IMR-90 (cell line): ENCODE data around the gene MB. TPM values are rescaled to one million over a fixed set of nuclear protein-coding genes. Genes with fewer than 3 reads are reported as not detected.

Experiments used
- ATAC-seq: fragments of 200-7000 bp; cut with Tn5 transposase; 2 replicates; pipeline ENCODE4 v1.9.1; 2020; ENCODE audit warnings: low read depth, mild to moderate bottlenecking, moderate library complexity
- BruUV-seq: library from RNA; stranded (reverse); fragments of 400-500 nt; replicated peaks from 2 replicates; lab custom pipeline; 2021; lab: Mats Ljungman, UMichigan
- CTCF ChIA-PET: fragments of 300-600 bp; formaldehyde crosslinking; extraction: SDS; loops from one replicate; lab custom pipeline; 2021; ENCODE audit warnings: antibody characterized with exemption; lab: Yijun Ruan, JAX
- POLR2A ChIA-PET: fragments of 300-600 bp; sonication (Branson Sonifier 250); formaldehyde crosslinking; loops from one replicate; lab custom pipeline; 2022; ENCODE audit warnings: antibody characterized with exemption; ENCODE audit not compliant: unreplicated experiment; lab: Charles Lee
- DNase-seq: peaks from one replicate; pipeline ENCODE4 v3.0.0; 2013
- H2AFZ ChIP-seq: replicated peaks from 2 replicates; pipeline ENCODE3; 2013; ENCODE audit warnings: low read length, mild to moderate bottlenecking; ENCODE audit not compliant: poor library complexity
- H2AK5ac ChIP-seq: 2 replicates; pipeline ENCODE4 v1.6.1; 2013; ENCODE audit warnings: low read depth, low read length, inconsistent platforms
- H2AK9ac ChIP-seq: replicated peaks from 2 replicates; pipeline ENCODE3; 2013; ENCODE audit warnings: mild to moderate bottlenecking, low read depth, low read length, moderate library complexity; ENCODE audit not compliant: poor library complexity
- H2BK120ac ChIP-seq: 2 replicates; pipeline ENCODE4 v1.6.1; 2013; ENCODE audit warnings: low read depth, low read length, inconsistent platforms
- H2BK15ac ChIP-seq: 3 replicates; pipeline ENCODE4 v1.6.1; 2013; ENCODE audit warnings: low read depth, low read length, inconsistent platforms
- H2BK20ac ChIP-seq: 2 replicates; pipeline ENCODE4 v1.6.1; 2013; ENCODE audit warnings: low read depth, mild to moderate bottlenecking, inconsistent platforms, low read length, moderate library complexity
- H2BK5ac ChIP-seq: 2 replicates; pipeline ENCODE4 v1.6.1; 2013; ENCODE audit warnings: mild to moderate bottlenecking, low read depth, low read length, inconsistent platforms; ENCODE audit not compliant: poor library complexity, severe bottlenecking
- H3K14ac ChIP-seq: replicated peaks from 2 replicates; pipeline ENCODE4 v1.6.1; 2013; ENCODE audit warnings: low read depth, low read length, inconsistent platforms
- H3K18ac ChIP-seq: 2 replicates; pipeline ENCODE4 v1.6.1; 2013; ENCODE audit warnings: low read depth, low read length, control low read depth
- H3K23ac ChIP-seq: 2 replicates; pipeline ENCODE4 v1.6.1; 2013; ENCODE audit warnings: low read depth, low read length, inconsistent platforms
- H3K27ac ChIP-seq: 2 replicates; pipeline ENCODE4 v1.5.1; 2013; ENCODE audit warnings: mild to moderate bottlenecking, control low read depth, low read length; ENCODE audit not compliant: insufficient read depth
- H3K27me3 ChIP-seq: 2 replicates; pipeline ENCODE4 v1.6.1; 2013; ENCODE audit warnings: low read length; ENCODE audit not compliant: control insufficient read depth, insufficient read depth
- H3K36me3 ChIP-seq: 2 replicates; pipeline ENCODE4 v1.6.1; 2013; ENCODE audit warnings: low read length, mixed read lengths; ENCODE audit not compliant: control insufficient read depth, insufficient read depth
- H3K4ac ChIP-seq: 2 replicates; pipeline ENCODE4 v1.6.1; 2013; ENCODE audit warnings: low read depth, low read length, inconsistent platforms
- H3K4me1 ChIP-seq: 2 replicates; pipeline ENCODE4 v1.6.1; 2013; ENCODE audit warnings: low read length, mixed read lengths; ENCODE audit not compliant: control insufficient read depth, insufficient read depth
- H3K4me2 ChIP-seq: 2 replicates; pipeline ENCODE4 v1.6.1; 2013; ENCODE audit warnings: low read depth, mild to moderate bottlenecking, control low read depth, low read length, moderate library complexity
- H3K4me3 ChIP-seq: 2 replicates; pipeline ENCODE4 v1.5.1; 2013; ENCODE audit warnings: low read depth, mild to moderate bottlenecking, control low read depth, low read length, moderate library complexity; ENCODE audit not compliant: insufficient read depth
- H3K56ac ChIP-seq: 2 replicates; pipeline ENCODE4 v1.6.1; 2013; ENCODE audit warnings: low read length, inconsistent platforms; ENCODE audit not compliant: insufficient read depth; ENCODE audit errors: extremely low read depth
- H3K79me1 ChIP-seq, 2 experiments: 2 replicates each; pipeline ENCODE4 v1.6.1; 2013; ENCODE audit warnings: low read length in 2 of 2, inconsistent platforms in 1 of 2, low read depth in 1 of 2
- H3K9ac ChIP-seq: 2 replicates; pipeline ENCODE4 v1.6.1; 2013; ENCODE audit warnings: low read depth, low read length, control low read depth
- H3K9me1 ChIP-seq: 2 replicates; pipeline ENCODE4 v1.6.1; 2013; ENCODE audit warnings: low read length, inconsistent platforms; ENCODE audit not compliant: insufficient read depth
- H3K9me3 ChIP-seq: 2 replicates; pipeline ENCODE4 v1.6.1; 2013; ENCODE audit warnings: low read length; ENCODE audit not compliant: control insufficient read depth, insufficient read depth
- H4K20me1 ChIP-seq: 2 replicates; pipeline ENCODE4 v1.6.1; 2013; ENCODE audit warnings: low read length, inconsistent platforms; ENCODE audit not compliant: insufficient read depth
- H4K5ac ChIP-seq: 2 replicates; pipeline ENCODE4 v1.6.1; 2013; ENCODE audit warnings: mild to moderate bottlenecking, low read depth, low read length, control low read depth
- H4K8ac ChIP-seq, 2 experiments: 2 replicates each; pipeline ENCODE4 v1.6.1; 2013; ENCODE audit warnings: low read depth in 2 of 2, low read length in 2 of 2, control low read depth in 1 of 2, inconsistent platforms in 1 of 2
- H4K91ac ChIP-seq: 2 replicates; pipeline ENCODE4 v1.6.1; 2013; ENCODE audit warnings: low read depth, low read length, inconsistent platforms; ENCODE audit not compliant: insufficient read depth
- BHLHE40 ChIP-seq: fragments of 150-350 bp; IDR thresholded peaks from 2 replicates; pipeline ENCODE4 v1.6.1; 2016; ENCODE audit warnings: mild to moderate bottlenecking, low read depth, low read length
- CEBPB ChIP-seq: IDR thresholded peaks from 2 replicates; pipeline ENCODE4 v1.6.1; 2012; ENCODE audit warnings: low read depth, low read length, improper control_type of control experiment
- CHD1 ChIP-seq: IDR thresholded peaks from 2 replicates; pipeline ENCODE4 v1.6.1; 2012; ENCODE audit warnings: low read depth, low read length, improper control_type of control experiment
- FOS ChIP-seq: fragments of 150-350 bp; IDR thresholded peaks from 2 replicates; pipeline ENCODE4 v1.6.1; 2016; ENCODE audit warnings: low read depth, low read length
- MAZ ChIP-seq: IDR thresholded peaks from 2 replicates; pipeline ENCODE4 v1.6.1; 2012; ENCODE audit warnings: low read depth, mild to moderate bottlenecking, low read length, improper control_type of control experiment, moderate library complexity, borderline replicate concordance
- MXI1 ChIP-seq: IDR thresholded peaks from 2 replicates; pipeline ENCODE4 v1.6.1; 2012; ENCODE audit warnings: low read depth, mild to moderate bottlenecking, low read length, moderate library complexity, borderline replicate concordance
- NFE2L2 ChIP-seq: fragments of 150-350 bp; IDR thresholded peaks from 2 replicates; pipeline ENCODE4 v1.6.1; 2016; ENCODE audit warnings: low read depth, mild to moderate bottlenecking, low read length
- POLR2A ChIP-seq: IDR thresholded peaks from 2 replicates; pipeline ENCODE4 v1.6.1; 2012; ENCODE audit warnings: mild to moderate bottlenecking, low read depth, low read length
- RCOR1 ChIP-seq: IDR thresholded peaks from 2 replicates; pipeline ENCODE4 v1.6.1; 2012; ENCODE audit warnings: mild to moderate bottlenecking, low read length, improper control_type of control experiment; ENCODE audit not compliant: insufficient replicate concordance
- RFX5 ChIP-seq: IDR thresholded peaks from 2 replicates; pipeline ENCODE4 v1.8.0; 2012; ENCODE audit warnings: low read depth, mild to moderate bottlenecking, low read length, moderate library complexity
- SMC3 ChIP-seq: fragments of 150-350 bp; IDR thresholded peaks from 2 replicates; pipeline ENCODE4 v1.6.1; 2016; ENCODE audit warnings: low read depth, mild to moderate bottlenecking, antibody characterized with exemption, low read length, moderate library complexity
- WGBS, 2 experiments: methylation state at CpG; one replicate each; pipeline versions ENCODE4 v1.1.5 to v1.1.7; 2013; ENCODE audit warnings: missing lambda C conversion rate in 2 of 2; ENCODE audit not compliant: insufficient read length in 1 of 2; ENCODE audit errors: extremely low coverage in 2 of 2; 5-methylcytosine and 5-hydroxymethylcytosine counted together
- dilution Hi-C: fragments of 300-500 bp; cut with HindIII; formaldehyde crosslinking; loops from one replicate; pipeline ENCODE4 v1.14.3; 2018; ENCODE audit warnings: low sequenced_read_pairs; ENCODE audit not compliant: unreplicated experiment
- in situ Hi-C: fragments of 300-500 bp; cut with MboI; formaldehyde crosslinking; loops from 3 replicates; pipeline ENCODE4 v1.14.3; 2019; ENCODE audit warnings: low sequenced_read_pairs, inconsistent platforms, mixed read lengths
- intact Hi-C: fragments of 100-400 bp; cut with micrococcal nuclease; formaldehyde crosslinking; loops from 2 replicates; pipeline ENCODE4 v1.10.0; 2022
- polyA plus RNA-seq, 3 experiments: library from polyadenylated mRNA; depleted of rRNA; stranded (reverse); fragments of >200 nt; gene quantifications; 2 replicates each; pipeline ENCODE4 v1.2.3, GENCODE V29; 2012; ENCODE audit warnings: low replicate concordance in 1 of 3
- total RNA-seq: library from RNA; depleted of rRNA; stranded (reverse); fragments of >200 nt; gene quantifications from 2 replicates; pipeline ENCODE4 v1.2.3, GENCODE V29; 2012
- TF ChIP-seq, protein P1 (sequence below): fragments of 150-350 bp; IDR thresholded peaks from 2 replicates; pipeline ENCODE4 v1.6.1; 2017; ENCODE audit warnings: mild to moderate bottlenecking, antibody characterized with exemption, low read length, low read depth
- TF ChIP-seq, protein P2 (sequence below): conservative IDR thresholded peaks from 2 replicates; pipeline ENCODE4 v1.5.1; 2012; ENCODE audit warnings: mild to moderate bottlenecking, low read depth, low read length, improper control_type of control experiment
- TF ChIP-seq, protein P3 (sequence below): fragments of 150-350 bp; IDR thresholded peaks from 2 replicates; pipeline ENCODE4 v1.6.1; 2016; ENCODE audit warnings: low read depth, mild to moderate bottlenecking, low read length, moderate library complexity, borderline replicate concordance

MB gene
- total and polyA plus RNA-seq, 2 of the 4 experiments (the other 2 are of a cell fraction), result not detected

DNA sequence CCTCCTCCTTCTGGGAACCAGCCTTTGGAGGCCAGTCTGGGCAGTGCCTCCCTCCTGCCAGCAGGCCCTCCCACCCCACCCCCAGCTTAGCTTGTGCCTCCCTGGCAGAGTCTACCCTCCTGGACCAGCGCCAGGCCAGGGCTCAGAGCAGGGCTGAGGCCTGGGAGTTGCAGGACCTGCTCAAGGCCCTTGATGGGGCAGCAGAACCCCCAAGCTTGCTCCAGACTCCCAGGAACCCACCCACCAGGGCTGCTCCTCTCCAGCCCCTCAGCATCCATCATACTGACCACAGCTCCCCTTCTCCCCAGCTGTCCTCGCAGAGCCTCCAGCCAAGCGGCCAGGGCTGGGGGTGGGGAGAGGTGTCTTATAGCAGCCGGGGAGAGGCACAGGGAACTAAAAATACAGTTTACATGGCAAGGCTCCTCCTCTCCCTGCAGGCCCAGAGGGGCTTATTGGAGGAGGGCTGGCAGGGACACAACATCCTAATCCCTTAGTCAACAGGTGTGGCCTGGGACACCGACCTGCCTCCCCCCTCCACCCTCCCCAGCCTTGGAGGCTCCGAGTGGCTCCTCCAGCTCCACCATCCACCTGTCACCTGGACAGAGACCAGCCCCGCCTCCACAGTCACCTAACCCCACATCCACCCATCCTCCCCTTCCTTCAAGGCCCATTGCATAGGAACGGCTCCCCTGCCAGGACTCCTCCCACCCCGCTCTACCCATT, 5.2 kb upstream of the MB start:
- TF ChIP-seq FOS, result no peak
- TF ChIP-seq, protein P1, sequence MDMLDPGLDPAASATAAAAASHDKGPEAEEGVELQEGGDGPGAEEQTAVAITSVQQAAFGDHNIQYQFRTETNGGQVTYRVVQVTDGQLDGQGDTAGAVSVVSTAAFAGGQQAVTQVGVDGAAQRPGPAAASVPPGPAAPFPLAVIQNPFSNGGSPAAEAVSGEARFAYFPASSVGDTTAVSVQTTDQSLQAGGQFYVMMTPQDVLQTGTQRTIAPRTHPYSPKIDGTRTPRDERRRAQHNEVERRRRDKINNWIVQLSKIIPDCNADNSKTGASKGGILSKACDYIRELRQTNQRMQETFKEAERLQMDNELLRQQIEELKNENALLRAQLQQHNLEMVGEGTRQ, result no peak
- TF ChIP-seq POLR2A, result no peak
- TF ChIP-seq CHD1, result no peak
- no peak for TF ChIP-seq NFE2L2
- TF ChIP-seq RFX5, result no peak
- TF ChIP-seq, protein P2, sequence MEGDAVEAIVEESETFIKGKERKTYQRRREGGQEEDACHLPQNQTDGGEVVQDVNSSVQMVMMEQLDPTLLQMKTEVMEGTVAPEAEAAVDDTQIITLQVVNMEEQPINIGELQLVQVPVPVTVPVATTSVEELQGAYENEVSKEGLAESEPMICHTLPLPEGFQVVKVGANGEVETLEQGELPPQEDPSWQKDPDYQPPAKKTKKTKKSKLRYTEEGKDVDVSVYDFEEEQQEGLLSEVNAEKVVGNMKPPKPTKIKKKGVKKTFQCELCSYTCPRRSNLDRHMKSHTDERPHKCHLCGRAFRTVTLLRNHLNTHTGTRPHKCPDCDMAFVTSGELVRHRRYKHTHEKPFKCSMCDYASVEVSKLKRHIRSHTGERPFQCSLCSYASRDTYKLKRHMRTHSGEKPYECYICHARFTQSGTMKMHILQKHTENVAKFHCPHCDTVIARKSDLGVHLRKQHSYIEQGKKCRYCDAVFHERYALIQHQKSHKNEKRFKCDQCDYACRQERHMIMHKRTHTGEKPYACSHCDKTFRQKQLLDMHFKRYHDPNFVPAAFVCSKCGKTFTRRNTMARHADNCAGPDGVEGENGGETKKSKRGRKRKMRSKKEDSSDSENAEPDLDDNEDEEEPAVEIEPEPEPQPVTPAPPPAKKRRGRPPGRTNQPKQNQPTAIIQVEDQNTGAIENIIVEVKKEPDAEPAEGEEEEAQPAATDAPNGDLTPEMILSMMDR, result no peak
- TF ChIP-seq, protein P3, sequence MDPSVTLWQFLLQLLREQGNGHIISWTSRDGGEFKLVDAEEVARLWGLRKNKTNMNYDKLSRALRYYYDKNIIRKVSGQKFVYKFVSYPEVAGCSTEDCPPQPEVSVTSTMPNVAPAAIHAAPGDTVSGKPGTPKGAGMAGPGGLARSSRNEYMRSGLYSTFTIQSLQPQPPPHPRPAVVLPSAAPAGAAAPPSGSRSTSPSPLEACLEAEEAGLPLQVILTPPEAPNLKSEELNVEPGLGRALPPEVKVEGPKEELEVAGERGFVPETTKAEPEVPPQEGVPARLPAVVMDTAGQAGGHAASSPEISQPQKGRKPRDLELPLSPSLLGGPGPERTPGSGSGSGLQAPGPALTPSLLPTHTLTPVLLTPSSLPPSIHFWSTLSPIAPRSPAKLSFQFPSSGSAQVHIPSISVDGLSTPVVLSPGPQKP, result no peak
- TF ChIP-seq MAZ, result no peak
- no peak for TF ChIP-seq MXI1
- no peak for TF ChIP-seq BHLHE40
- TF ChIP-seq SMC3, result no peak
- TF ChIP-seq CEBPB, result no peak
- no peak for TF ChIP-seq RCOR1
- H3K9ac ChIP-seq, result no peak overlapping the region
- no peak overlapping the region for H3K4ac ChIP-seq
- H2AK9ac ChIP-seq, result no peak overlapping the region
- no peaks in the 10 kb centered on the region; the same call in 1 of the 2 replicates for H3K9me1 ChIP-seq
- no peak overlapping the region for H3K18ac ChIP-seq
- intact Hi-C loops, result no loop called here
- H3K9me3 ChIP-seq, result no peaks in the 10 kb centered on the region
- H3K27me3 ChIP-seq, result peaks cover 5% of the 10 kb centered on the region
- no peak overlapping the region for H2BK120ac ChIP-seq
- DNase-seq (no peak), ATAC-seq (no peak)
- dilution Hi-C loops, result no loop called here
- no peak overlapping the region for H3K23ac ChIP-seq
- no peak overlapping the region for H4K91ac ChIP-seq
- no peak overlapping the region for H3K14ac ChIP-seq
- no peak overlapping the region for H2AK5ac ChIP-seq
- WGBS, 2 experiments, result 57% methylated on average over 6 of the region's 9 CpGs; no CpG with 5 or more reads in 1 of the 2 experiments
- H2BK20ac ChIP-seq, result no peak overlapping the region
- H4K20me1 ChIP-seq, result no peaks in the 10 kb centered on the region
- no peak overlapping the region for H4K8ac ChIP-seq
- peaks cover 2% of the 10 kb centered on the region; the same call in 1 of the 2 replicates for H3K4me1 ChIP-seq
- no peak overlapping the region for H3K56ac ChIP-seq
- no TSS peak for BruUV-seq
- in situ Hi-C loops, result loop anchor here (10.0 kb wide), 1 partner anchor 502 kb away; no protein-coding TSS in a partner anchor
- no peak overlapping the region for H2BK5ac ChIP-seq
- no peak overlapping the region for H2AFZ ChIP-seq
- CTCF ChIA-PET, result interaction anchor here (1.2 to 1.7 kb wide), 2 partner anchors 192 to 271 kb away, joined by 5 to 6 read pairs; no protein-coding TSS in a partner anchor
- 0 out of 4 replicates have a peak, but pooled peaks cover 0 to 4% of the 10 kb centered on the region in 2 experiments for H3K79me1 ChIP-seq
- POLR2A ChIA-PET, result no interaction called here
- H3K4me2 ChIP-seq, result no peak overlapping the region
- no peak overlapping the region for H3K4me3 ChIP-seq
- H4K5ac ChIP-seq, result no peak overlapping the region
- no peak overlapping the region for H2BK15ac ChIP-seq
- no peaks in the 10 kb centered on the region for H3K36me3 ChIP-seq
- no peak overlapping the region for H3K27ac ChIP-seq
